NCI-H1048 (cell line): ENCODE results near the gene KATNAL2.
"Not testable (repeated sequence)": the region's sequence is repeated elsewhere in the genome, so short reads cannot be mapped to it uniquely, and the experiment has no call there.

Experiments used
- DNase-seq: peaks from one replicate; lab custom pipeline; 2025; lab: John Stamatoyannopoulos, UW

The KATNAL2 gene

GRCh38 chr18:47032945-47033344, 115.5 kb downstream of the KATNAL2 start:
- no peak for DNase-seq

DNA sequence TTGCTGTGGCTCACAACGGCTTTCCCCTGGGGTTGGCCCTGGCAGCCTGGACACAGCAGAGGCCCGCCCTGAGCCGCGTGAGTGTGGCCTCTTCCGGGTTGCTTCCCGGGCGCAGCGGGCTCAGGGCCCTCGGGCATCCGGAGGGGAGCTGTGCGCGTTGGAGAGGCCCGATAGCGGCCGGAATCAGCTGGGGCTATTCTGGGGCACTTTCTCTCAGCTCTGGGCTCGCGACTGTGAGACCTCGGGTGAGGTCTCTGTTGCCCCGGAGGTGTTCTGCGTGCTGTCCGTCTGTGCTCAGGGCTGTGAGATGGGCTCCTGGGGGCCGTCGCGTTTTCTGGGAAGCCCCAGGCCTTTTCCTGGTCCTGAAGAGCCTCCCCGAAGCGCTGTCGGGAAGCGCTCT, 117.2 kb downstream of the KATNAL2 start:
- not testable (repeated sequence) for DNase-seq

DNA sequence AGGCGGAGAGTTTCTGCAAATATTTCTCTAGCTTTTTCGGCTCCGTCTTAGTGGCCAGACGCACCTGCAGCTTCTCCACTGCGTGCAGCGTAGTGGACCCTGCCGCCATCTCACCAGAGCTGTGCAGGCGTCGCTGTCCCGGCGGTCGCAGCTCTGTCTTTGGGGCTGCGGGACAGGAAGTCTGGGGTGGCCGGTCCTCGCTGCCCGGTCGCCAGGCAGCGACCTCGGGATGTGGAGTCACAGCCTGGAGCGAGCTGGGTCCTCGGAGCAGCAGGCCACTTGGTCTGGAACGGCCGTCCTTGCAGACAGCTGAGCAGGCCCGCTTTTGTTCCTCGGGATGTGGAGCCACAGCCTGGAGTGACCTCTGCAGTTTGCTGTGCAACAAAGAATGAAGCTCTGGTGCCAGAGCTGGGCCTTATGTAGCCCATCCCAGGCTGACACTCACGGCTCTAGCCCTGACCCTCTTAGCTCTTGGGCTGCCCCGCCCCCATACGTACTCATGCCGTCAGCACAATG, 117.8 kb downstream of the KATNAL2 start, which contains the start of gene ELOA2:
ELOA2 (minus strand) TSS at position 466 of the 516 bp plus-strand sequence; CDS start at position 109, 357 bp downstream.
- DNase-seq: no peak

DNA sequence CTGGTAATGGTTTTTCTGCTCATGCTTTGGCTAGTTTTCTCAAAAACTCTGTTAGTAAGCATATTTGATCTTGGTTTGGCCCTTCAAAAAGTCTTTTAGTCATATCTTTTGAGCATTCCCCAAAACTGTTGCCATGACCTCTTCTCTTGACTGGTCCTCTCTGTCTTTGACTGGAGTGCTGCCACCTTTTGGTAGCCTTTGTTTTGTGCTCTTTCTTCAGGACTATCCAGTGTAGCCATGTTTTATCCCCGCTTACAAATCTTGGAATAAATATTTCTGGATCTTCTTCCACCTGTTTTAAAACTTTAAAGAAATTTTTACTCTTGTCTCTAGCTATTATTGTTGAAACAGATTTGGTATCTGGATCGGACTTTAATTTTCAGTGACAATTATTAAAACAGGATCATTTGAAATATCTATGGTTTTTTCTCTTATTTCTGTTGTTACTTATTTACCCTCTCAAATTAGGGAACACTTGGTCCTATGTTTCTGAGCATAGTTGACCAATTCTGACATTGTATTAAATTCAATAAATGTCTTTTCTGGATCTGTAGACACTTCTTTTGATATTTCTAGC, 119.0 kb downstream of the KATNAL2 start:
- DNase-seq: no peak

GRCh38 chr18:47036927-47037578, 119.7 kb downstream of the KATNAL2 start:
- no peak for DNase-seq

- no peak for DNase-seq
Observed at GRCh38 chr18:47040982-47041381, 123.6 kb downstream of the KATNAL2 start.

GRCh38 chr18:47050468-47050867, 133.1 kb downstream of the KATNAL2 start:
- no peak for DNase-seq

- DNase-seq: no peak
Observed at GRCh38 chr18:47054369-47054768, 137.0 kb downstream of the KATNAL2 start.

- DNase-seq: no peak
Observed at GRCh38 chr18:47062471-47062870, 145.1 kb downstream of the KATNAL2 start.

GRCh38 chr18:47063096-47063495, 145.7 kb downstream of the KATNAL2 start:
- no peak for DNase-seq

GRCh38 chr18:47067648-47068047, 150.2 kb downstream of the KATNAL2 start:
- DNase-seq: no peak

DNA sequence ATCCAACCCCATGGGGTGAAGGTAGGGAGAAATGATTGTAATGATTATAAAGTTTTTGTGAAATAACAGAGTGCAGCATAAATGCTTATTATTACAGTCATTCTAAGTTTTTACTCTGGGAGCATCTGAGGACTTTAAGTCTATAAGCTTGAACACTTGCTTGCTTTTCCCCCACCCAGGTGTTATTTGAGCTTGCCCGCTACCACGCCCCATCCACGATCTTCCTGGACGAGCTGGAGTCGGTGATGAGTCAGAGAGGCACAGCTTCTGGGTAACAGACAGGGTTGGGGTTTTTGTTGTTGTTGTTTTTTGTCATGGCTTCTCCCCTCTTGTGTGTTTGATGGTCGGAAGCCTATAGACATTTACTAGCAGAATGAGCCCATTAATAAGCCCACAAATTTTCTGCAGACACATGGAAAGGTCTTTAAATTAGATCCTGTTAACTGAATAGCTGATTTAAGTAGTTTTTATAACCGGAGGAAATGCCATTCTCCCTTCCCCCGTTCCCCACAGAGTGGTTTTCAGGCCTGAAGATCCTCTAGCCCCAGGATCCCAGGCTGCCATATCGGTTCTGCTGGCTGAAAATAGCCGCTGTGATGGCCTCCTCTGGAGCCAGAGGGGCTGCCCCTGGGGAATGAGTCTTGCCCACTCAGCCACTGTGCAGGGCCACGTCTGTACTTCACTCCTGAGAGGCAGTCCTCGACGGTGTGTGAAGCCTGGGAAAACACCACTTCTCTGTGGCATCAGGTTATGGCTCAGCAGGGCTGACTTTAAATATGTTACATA, 157.9 kb downstream of the KATNAL2 start:
- DNase-seq: no peak

GRCh38 chr18:47077111-47077510, 159.7 kb downstream of the KATNAL2 start:
- no peak for DNase-seq

GRCh38 chr18:47080872-47081271, 163.5 kb downstream of the KATNAL2 start:
- DNase-seq: no peak

DNA sequence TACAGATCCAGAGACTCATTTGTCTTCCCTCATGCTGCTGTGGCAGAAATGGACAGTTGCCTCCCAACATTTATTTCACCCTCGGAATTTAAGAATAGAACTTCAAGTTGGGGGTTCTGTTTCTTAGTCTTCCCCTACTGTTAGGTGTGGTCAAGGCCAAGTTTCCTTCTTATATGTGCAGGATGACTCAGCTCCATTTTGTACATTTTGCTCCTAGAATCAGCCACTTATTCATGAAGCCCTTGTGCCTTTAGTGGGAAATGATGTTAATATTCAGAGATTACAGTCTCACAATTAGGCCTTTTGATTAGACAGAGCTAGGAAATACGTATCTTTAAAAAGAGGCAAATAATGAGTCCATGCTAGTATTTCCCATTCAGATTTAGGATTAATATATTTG, 164.2 kb downstream of the KATNAL2 start:
- no peak for DNase-seq

- no peak for DNase-seq
Observed at GRCh38 chr18:47087676-47088075, 170.3 kb downstream of the KATNAL2 start.

DNA sequence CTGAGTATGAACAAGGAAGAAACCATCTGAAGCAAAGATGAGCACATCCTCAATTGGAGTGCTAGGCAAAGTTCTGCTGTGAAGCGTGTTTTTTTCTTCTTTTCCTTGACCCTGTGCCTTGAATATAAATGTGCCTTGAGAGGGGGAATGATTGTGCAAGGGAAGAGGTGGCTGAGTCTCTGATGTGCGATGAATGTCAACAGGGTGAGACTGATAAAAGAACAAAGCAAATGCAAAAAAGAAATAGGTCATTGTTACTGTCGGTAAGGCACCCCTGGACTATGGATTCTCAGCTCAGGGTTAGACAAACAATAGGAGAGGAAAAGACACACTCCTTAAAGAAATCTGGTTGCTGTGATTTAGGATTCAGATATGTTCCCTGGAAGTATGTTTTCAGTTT, 178.4 kb downstream of the KATNAL2 start:
- no peak for DNase-seq

GRCh38 chr18:47100212-47100831, 182.9 kb downstream of the KATNAL2 start:
- DNase-seq: no peak

GRCh38 chr18:47108373-47108772, 191.0 kb downstream of the KATNAL2 start:
- DNase-seq: no peak

GRCh38 chr18:47108998-47109405, 191.6 kb downstream of the KATNAL2 start:
- DNase-seq: no peak

DNA sequence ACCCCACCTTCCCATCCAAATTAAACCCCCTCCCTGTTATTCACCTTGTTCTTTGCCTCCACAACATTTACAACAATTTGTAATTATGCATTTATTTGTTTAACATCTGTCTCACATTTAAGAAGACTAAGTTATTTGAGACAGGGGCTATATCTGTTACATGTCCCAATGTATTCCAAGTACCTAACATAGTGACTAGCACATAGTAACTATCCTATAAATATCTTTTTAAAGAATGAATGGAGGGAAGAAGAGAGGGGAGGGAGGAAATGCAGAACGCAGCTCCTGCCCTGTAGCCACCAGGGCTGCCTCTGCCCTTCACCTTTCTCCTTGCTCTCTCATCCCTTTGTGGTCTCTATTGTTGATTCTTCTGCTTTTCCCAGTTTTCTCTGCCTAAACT, 192.3 kb downstream of the KATNAL2 start:
- DNase-seq: no peak

- DNase-seq: no peak
Observed at GRCh38 chr18:47110492-47111274, 193.3 kb downstream of the KATNAL2 start.
